Umbilical cord (tissue), 2 donors: ENCODE results near the gene UST. TPM values are rescaled to one million over a fixed set of nuclear protein-coding genes. Genes with fewer than 3 reads are reported as not detected.
"Not testable (repeated sequence)": the region's sequence is repeated elsewhere in the genome, so short reads cannot be mapped to it uniquely, and the experiment has no call there.

Experiments
- DNase-seq: peaks from one replicate; pipeline ENCODE4 v3.0.0-alpha.2; 2015; ENCODE audit warnings: low spot score
- total RNA-seq: library from RNA; depleted of rRNA; stranded (reverse); fragments of >200 nt; gene quantifications from one replicate; pipeline ENCODE4 v1.2.3, GENCODE V29; 2014; ENCODE audit warnings: low replicate concordance; ENCODE audit not compliant: insufficient read depth

UST gene
- total RNA-seq, 1 donor from 2014 or later, result 39.7 TPM

DNA sequence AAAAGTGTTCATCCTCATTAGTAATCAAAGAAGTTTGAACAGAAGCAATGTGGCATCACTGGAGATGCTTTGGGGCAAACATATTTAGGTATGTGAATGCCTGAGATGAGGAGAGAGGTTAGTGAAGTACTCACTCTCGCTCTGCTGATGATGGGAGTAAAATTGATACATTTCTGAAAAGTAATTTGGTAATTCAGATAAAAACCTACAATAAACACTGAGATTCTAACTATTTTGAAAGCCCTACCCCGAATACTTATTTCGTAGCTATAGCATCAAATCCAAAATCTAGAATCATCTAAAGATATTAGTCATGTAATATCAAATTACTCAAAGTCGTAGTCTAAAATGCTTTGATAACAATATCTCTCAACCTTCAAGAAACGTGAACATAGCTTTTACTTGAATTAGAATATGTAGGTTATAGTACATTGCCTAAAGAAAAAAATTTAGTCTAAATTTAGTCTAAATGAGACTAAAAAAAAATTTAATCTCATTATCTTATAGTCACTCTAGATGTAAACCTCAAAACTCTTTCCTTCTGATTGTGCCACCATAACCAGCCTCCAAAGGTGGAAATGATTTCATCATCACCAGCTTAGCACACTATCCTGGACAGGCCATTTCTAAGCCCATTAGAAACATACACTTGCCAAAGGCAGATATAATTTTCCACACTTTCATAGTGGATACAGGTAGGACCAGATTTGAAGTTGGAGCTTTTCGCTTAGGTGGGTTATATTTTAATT lies 338.2 kb downstream of the UST start:
- DNase-seq, result no peak

DNA sequence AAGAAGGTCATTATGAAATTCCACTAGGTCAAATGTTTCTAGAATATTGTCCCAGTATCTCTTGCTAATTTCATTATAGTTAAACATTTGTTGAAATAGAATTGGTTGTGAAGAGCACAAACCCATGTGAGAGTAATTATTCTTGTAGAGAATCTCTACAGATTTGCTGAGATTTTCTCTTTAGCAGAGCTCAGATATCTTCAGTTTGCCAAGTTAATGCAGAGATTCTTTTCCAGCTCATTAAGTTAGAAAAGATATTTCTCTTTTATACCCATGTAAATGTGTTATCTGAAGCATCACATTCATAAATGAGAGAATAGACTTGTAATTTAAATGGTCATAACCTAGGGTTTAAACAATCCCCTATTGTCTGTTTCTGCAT lies 338.7 kb downstream of the UST start:
- DNase-seq, result no peak

DNA sequence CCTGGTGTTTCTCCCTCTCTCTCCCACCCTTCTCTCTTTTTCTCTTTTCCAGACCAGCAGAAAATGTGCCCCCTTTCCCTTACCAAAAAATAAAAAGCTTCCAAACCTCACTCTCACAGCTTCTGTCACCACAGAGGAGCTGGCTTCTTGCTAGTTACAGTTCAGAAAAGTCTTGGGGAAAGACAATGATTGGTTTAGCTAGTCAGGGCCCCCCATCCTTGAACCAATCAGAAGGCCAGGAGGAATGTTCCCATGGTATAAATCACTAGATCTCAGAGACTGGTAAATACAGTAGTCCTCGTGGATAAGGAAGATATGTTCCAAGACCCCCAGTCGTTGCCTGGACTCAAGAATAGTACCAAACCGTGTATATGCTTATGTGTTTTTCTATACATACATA lies 339.5 kb downstream of the UST start:
- DNase-seq, result no peak

DNA sequence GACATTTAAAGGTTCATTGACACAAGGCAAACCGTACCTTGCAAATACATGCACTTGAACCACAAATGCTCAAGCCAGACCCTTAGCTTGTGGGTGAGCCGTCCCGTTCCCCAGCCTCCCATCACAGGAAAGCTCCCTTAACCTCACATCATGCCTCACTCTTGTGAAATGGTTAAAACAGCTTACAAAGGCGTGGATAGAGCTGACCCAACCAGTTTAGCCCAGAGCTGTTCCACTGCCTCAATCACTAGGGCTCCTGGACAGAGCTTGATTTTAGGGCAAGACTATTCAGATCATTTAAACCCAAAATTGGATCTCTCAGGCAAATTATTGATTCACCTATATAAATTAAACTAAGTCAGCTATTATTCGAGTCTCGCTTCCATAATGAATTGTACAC lies 341.1 kb downstream of the UST start:
- DNase-seq, result no peak

DNA sequence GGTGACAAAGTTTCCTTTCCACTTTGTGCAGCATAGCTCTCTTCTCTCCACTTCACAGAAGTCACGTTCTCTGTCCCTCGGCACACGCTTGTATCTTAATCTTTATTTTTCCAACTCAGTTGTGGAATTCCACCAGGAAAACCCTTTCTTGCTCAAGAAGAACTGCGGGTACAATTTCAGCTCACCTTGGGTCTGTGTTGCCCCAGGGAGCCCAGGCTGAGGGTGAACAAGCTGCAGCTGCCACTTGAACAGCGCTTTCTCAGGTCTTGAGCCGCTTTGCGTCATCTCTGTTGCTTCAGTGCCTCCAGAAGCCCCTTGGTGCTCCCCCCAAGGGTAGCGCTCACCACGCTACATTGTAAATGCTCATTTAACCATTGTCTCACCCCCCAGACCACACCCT lies 341.5 kb downstream of the UST start:
- no peak for DNase-seq

DNA sequence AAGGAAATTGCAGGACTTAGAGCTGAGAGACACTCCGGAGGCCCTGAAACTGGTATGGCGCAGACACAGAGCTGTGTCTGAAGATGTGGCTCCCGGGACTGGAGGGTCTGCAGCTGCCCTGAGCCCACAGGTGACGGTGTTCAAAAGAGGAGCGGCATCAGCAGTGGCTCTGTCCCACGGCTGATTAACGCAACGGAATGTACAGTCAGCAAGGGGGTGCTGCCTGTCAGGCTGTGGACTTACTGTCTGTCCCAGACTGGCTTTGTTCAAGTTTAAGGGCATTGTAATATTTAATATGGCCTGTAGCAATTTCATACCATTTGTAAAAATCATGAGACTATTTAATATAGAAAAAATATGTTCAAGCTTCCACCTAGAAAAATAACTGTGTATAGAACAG lies 342.7 kb downstream of the UST start:
- DNase-seq, result no peak

DNA sequence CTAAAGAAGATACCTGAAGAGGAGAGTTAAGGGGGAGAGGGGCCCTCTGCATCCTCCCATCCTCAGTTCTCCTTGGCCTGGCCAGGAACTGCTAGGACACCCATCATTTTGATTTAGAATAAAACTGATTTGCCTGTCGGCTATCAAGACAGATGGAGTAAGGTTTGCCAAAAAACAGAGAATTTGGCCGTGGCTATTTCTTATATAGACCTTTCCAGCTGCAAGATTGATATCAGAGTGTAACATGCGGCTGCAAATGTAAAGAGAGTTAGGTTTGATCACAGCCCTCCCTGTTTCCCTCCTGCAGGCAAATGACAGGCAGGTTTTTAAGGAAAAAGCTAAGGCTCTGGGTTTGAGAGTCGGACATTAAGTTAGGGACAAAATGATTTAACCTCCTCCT lies 344.1 kb downstream of the UST start:
- DNase-seq, result no peak

DNA sequence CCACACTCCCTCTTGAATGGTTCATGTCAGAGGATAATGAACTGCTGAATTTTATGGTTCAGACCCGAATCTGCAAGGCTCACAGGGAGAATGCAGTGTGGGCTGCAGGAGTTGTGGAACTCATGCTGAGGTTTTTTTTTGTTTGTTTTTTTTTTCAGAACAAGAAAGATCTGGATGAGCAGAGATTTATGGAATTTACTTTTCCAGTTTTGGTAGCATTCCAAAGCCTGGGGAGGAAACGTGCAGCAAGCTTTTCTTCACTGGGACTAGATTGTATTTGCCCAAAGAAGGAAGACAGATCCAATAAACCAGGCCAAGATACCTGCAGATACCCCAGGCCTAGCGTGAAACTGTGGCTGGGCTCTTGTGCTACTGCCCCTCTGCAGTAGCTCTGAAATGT lies 346.8 kb downstream of the UST start:
- DNase-seq, result peak; percentile 70

DNA sequence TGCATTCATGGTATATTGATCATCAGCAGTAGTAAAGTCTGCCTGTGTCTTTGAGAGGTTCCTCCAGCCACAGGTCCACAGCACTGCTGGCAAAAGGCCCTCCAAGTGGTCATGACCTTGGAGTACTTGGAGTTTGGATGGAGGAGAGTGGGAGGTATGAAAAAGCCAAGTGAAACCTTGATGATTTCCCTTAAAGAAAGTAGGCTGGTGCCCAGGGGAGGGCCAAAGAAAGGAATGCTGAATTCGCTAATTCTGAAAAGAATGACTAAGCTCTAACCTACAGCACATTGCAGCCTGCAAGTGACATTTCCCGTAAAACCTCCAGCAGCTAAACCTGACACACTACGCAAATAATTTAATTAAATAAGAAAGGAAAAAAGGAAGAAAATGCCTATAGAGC lies 347.3 kb downstream of the UST start:
- peak; percentile 15 for DNase-seq

DNA sequence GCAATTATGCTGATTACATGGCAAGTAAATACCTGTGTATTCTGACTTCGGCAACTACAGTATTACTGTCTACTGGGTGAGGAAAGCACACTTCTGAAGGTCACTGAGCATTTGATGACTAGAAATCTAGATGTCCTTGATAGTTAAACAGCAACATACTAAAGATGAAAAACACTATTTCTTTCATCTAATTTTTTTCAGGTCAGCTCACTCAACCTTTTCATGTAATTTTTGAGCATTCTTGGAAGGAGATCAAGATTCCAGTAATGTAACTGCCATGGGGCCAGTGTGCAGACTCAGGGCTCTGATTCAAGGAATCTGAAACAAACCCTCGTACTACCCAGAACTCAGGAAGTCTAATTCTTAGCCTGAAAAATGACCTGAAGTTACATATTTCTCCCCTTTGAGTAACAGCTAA lies 348.1 kb downstream of the UST start:
- peak; percentile 72 for DNase-seq

DNA sequence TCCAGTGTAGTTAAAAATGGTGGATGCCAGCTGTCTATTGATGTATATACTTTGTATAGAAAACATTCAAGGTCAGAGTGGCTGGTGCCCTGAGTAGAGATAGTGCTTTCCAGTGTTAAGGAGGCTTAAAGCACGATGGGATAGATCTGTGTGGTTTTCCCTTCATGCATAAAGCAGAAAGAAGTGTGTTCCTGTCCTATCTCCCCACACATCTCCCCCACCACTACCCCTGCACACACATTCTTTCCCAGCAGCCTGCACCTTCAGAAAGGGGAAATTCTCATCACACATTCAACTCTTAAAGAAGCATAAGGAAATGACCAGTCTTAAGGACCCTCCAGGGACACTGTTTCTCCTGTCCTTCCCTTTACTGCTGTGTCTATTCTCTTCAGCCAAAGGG lies 349.0 kb downstream of the UST start:
- DNase-seq, result no peak

DNA sequence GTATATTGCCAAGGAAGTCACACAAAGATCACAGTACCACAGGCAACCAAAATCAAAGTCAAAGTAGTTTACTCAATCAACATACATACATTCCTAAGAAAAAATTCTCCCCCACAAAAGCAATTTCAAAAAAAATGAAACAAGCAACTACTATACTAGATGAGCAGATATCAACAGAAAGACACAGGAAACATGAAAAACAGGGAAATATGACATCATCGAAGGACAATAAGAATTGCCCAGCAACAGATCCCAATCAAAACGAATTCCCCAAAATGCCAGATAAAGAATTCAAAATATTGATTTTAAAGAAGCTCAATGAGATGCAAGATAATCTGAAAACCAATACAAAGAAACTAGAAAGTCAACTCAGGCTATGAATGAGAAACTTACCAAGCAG lies 351.0 kb downstream of the UST start:
- no peak for DNase-seq

DNA sequence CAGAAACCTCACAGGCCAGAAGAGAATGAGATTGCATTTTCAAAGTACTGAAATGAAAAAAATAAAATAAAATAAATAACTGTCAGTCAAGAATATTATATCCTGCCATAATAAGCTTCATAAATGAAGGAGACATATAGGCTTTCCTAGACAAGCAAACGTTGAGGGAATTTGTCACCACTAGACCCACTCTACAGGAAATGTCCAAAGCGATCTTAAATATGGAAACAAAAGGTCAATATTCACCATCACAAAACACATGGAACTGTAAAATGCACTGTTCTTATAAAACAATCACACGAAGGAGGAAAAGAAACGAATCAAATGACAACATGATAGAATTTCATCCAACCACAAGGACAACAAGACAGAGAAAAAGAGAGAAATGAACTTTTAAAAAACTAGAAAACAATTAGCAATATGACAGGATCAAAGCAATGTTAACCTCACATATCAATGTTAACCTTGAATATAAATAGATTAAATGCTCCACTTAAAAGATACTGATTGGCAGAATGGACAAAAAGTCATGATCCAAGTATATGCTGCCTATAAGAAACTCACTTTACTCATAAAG lies 352.0 kb downstream of the UST start:
- DNase-seq, result no peak

DNA sequence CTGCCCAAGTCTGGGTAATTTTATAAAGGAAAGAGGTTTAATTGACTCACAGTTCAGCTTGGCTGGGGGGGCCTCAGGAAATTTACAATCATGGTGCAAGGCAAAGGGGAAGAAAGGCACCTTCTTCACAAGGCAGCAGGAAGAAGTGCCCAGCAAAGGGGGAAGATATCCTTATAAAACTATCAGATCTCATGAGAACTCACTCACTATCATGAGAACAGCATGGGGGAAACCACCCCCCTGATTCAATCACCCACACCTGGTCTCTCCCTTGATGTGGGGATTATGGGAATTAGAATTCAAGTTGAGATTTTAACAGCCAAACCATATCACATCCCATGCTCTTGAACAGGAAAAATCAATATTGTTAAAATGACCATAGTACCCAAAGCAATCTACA lies 355.5 kb downstream of the UST start:
- no peak for DNase-seq

DNA sequence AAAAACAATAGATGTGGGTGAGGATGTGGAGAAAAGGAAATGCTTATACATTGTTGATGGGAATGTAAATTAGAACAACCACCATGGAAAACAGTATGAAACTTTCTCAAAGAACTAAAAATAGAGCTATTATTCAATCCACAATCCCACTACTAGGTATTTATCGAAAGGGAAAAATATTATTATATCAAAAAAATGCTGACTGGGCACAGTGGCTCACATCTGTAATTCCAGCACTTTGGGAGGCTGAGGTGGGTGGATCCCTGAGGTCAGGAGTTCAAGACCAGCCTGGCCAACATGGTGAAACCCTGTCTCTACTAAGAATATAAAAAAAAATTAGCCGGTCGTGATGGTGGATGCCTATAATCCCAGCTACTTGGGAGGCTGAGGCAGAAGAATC lies 357.1 kb downstream of the UST start:
- DNase-seq, result not testable (repeated sequence)

DNA sequence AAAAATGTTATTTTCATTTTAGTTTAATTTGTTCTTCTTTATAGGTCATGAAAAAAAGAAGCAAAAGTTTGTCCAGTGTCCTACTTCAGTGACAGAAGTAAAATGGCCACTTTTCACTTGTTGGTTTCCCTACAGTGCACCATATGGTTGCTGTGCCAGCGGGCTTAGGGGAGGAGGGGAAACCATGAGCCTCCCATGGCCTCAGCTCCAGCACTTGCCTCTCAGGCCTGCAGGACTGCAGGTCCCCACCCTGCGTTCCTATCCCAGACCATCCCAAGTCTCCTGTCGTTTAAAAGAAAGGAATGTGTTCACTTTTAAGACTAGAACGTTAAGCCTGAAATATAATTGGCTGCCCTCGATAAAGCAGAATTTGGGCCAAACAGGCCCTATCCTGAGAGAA lies 360.7 kb downstream of the UST start:
- DNase-seq, result no peak

DNA sequence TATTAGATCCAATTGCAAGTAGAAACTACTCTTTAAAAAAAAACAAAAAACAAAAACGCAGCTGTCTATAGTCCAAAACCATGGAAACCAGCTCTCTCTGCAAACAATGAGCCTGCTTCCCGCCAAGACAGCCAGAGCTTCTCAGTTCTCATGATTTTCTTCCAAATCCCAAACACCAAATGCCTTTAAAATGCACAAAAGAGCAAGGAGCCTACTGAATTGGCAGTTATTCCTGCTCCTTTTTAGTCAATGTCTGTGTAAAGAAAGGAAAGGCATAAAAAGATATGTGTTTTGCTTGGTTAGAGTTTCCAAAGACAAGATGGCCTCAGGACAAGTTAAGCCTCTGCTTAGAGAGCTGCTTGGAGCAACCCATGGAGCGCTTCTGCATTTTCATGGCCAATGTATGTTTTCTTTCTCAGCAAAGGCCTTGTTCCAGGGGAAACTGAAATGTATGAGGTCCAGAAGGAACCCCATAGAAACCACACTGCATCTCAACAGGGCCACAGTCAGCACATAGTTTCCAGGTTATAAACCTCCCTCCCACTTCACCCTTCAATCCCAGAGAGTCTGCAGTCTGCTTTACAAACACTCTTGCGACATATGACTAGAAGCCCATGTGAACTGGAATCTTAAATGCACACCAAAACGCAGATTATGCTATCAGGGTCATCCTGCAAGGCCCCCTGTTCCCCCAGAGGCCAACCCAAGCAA lies 361.4 kb downstream of the UST start:
- DNase-seq, result no peak

DNA sequence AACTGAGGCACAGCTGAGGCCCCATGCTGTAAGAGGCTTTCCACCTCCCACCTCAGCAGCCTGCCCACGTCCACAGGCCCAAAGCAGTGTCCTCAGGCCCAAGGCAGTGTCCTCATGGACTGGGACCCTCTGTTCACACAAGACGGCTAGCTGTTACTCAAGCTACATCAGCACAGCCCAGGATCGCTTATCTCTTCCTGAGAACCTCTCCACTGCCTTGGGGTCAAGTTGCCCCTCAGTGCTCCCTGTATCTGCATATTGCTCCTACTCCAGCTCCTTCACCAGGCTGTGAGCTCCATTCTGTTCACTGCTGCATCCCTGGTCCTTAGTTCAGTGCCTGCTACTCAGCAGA lies 361.9 kb downstream of the UST start:
- DNase-seq, result no peak

DNA sequence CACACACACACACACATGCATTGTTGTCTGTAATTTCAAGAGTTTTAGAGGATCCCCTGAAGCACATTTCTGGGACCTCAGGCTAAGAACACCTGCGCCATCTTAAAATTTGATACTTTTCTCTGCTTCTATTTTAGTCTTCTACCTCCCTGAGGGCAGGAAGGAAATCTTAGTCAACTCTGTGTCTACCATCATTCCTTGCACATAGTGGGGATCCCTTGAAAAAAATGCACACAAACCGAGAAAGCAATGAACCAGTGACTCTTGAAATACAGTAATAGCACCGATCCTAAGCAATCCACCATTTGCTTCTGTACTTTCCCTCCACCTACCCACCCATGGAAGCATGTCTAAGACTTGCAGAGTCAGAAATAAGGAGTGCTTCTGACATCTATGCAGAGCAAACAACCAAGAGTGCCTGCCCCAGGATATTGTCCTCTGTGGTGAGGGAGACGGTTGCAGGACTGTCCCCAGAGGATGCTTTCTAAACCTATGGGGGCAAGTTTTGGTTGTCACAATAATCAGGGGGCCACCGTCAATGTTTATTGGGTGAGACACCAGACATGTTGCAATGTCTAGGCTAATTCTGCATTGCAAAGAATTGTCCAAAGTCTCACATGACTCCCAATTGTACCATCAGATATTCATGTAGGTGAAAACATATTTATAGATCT lies 362.7 kb downstream of the UST start:
- DNase-seq, result no peak

DNA sequence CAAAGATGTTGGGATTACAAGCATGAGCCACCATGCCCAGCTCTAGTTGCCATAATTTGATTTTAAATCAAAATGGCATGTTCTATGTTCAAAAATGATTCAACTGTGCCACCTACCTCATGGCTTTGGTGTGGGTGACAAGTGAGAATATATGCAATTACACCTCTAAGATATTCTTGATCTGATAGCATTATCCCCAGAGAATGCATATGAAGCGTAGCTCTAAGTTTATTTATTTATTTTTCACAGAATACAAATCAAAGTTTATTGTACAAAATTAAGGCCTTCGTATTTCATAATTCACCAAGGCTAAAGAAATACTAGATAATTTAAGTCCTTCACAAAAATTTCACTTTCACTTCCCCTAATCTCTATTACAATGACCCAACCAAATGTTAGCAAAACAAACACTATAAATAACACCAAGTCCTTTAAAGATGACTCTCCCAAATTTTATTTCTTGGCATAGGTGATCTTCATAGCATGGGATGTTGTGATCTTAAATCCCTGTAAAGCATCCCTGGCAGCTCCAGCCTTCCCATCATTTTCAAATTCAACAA lies 364.8 kb downstream of the UST start:
- no peak for DNase-seq

DNA sequence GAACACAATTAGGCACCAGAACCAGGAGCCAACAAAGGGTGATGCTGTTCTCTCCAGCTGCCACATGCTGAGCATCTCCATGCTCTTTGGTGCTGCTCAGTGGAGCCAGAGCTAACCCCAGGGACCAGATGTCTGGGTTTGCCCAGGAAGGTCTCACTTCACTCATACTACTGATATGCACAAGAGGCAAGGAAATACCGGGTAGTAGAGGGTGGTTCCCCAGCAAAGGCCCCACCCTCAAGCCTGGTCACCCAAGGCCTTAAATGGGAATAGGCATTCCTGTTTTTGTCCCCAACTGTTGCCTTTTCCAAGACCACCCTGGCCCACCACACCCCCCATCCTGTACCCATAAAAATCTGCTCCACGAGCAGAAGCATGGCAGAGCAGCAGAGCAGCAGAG lies 366.1 kb downstream of the UST start:
- no peak for DNase-seq

DNA sequence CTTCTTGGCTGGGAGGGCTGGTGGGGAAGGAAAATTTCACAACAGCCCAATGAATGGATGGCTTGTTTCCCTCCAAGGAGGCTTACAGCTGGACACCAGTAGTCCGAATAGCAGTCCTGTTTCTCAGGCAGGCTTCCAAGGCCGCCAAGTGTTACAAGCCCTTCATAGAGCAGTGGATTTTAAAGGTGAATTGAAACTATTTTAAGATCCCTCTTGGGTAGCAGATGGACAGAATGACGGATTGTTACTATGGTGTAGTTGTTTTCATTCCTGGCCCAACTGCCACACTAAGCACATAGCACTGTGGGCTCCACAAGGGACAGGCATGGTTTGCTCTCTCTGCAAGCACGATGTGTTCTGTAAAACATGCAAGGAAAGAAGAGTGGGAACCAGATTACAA lies 367.3 kb downstream of the UST start:
- DNase-seq, result no peak
